ENCODE data around the gene TMEM14A.

Gene TMEM14A

DNA sequence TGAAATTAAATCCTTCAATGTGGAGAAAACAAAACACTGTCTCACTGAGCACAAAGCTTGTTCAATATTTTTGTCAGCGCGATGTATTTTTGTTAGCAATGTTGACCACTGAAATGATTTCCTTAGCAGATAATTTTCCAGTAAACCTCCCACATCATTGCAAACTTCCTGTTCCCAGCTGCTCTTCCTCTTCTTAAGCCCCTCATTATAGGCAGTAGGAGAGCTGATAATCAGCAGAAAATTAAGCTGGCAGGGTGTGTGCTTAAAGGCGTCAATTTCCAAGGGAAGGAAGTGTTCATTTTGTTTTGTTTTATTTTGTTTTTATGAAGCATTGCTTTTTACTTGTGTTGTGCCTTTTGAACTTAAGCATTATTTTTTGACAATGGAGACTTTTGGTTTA is 29.1 kb upstream of the TMEM14A start:
- POLR2A ChIA-PET, result interaction anchor here (1.5 kb wide), 1 partner anchor 10 kb away, joined by 3 read pairs; no protein-coding TSS in a partner anchor
- no peak for DNase-seq (ENCODE audit: extremely low spot score)
- CTCF ChIA-PET, result interaction anchor here (0.6 to 3.1 kb wide), 4 partner anchors 9 to 588 kb away, joined by 3 to 23 read pairs (median 4); no protein-coding TSS in a partner anchor
- TF ChIP-seq FOXM1 (IDR thresholded peaks at IDR 0.05; ENCODE audit: borderline replicate concordance), result no peak
- TF ChIP-seq TARDBP (IDR thresholded peaks at IDR 0.05), result no peak
- TF ChIP-seq L3MBTL2 (conservative IDR thresholded peaks at IDR 0.05), result no peak
- no peak for TF ChIP-seq ARNT (IDR thresholded peaks at IDR 0.05)
- TF ChIP-seq SUZ12 (IDR thresholded peaks at IDR 0.05), result no peak
- no peak for TF ChIP-seq ELF4 (IDR thresholded peaks at IDR 0.05)
- no peak for TF ChIP-seq FOXK2 (IDR thresholded peaks at IDR 0.05)
- TF ChIP-seq LEF1 (IDR thresholded peaks at IDR 0.05; ENCODE audit: borderline replicate concordance), result no peak

DNA sequence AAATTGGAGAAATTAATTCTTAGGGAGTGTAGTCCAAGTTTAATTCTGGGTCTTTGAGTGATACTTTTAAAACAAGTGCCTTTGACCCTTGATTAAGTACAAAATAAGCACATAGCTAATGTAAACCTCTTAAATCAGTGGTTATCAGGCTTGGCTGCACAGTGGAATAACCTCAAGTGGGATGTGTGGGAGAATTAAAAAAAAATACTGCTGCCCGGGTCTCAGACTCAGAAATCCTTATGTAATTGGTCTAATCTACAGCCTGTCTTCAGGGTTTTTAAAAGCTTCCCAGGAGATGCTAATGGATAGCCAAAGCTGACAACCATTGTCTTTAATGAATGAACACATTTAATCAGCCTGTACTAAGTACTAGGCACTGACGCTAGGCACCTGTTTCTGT is 28.5 kb upstream of the TMEM14A start:
- ChIA-PET CTCF (interaction anchor here (0.6 to 3.1 kb wide), 4 partner anchors 9 to 589 kb away, joined by 3 to 23 read pairs (median 4); no protein-coding TSS in a partner anchor), POLR2A (interaction anchor here (1.5 kb wide), 1 partner anchor 10 kb away, joined by 3 read pairs; no protein-coding TSS in a partner anchor)
- no peak for DNase-seq (ENCODE audit: extremely low spot score)
- TF ChIP-seq SP1 (IDR thresholded peaks at IDR 0.05), result no peak
- no peak for TF ChIP-seq ELF4 (IDR thresholded peaks at IDR 0.05)
- no peak for TF ChIP-seq SUZ12 (IDR thresholded peaks at IDR 0.05)
- no peak for TF ChIP-seq FOXK2 (IDR thresholded peaks at IDR 0.05)
- TF ChIP-seq ARNT (IDR thresholded peaks at IDR 0.05), result no peak
- no peak for TF ChIP-seq ZNF384 (IDR thresholded peaks at IDR 0.05)
- no peak for TF ChIP-seq FOXM1 (IDR thresholded peaks at IDR 0.05; ENCODE audit: borderline replicate concordance)
- no peak for TF ChIP-seq NFRKB (IDR thresholded peaks at IDR 0.05)
- TF ChIP-seq, protein P1, sequence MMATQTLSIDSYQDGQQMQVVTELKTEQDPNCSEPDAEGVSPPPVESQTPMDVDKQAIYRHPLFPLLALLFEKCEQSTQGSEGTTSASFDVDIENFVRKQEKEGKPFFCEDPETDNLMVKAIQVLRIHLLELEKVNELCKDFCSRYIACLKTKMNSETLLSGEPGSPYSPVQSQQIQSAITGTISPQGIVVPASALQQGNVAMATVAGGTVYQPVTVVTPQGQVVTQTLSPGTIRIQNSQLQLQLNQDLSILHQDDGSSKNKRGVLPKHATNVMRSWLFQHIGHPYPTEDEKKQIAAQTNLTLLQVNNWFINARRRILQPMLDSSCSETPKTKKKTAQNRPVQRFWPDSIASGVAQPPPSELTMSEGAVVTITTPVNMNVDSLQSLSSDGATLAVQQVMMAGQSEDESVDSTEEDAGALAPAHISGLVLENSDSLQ (IDR thresholded peaks at IDR 0.05), result no peak
- TF ChIP-seq HDGF (IDR thresholded peaks at IDR 0.05; ENCODE audit: borderline replicate concordance), result no peak
- TF ChIP-seq CTBP1 (IDR thresholded peaks at IDR 0.05; ENCODE audit: borderline replicate concordance), result no peak
- no peak for TF ChIP-seq TARDBP (IDR thresholded peaks at IDR 0.05)
- TF ChIP-seq L3MBTL2 (conservative IDR thresholded peaks at IDR 0.05), result no peak
- TF ChIP-seq FOXA1 (IDR thresholded peaks at IDR 0.05), result no peak
- no peak for TF ChIP-seq BHLHE40 (IDR thresholded peaks at IDR 0.05; ENCODE audit: borderline replicate concordance)
- TF ChIP-seq LEF1 (IDR thresholded peaks at IDR 0.05; ENCODE audit: borderline replicate concordance), result no peak

DNA sequence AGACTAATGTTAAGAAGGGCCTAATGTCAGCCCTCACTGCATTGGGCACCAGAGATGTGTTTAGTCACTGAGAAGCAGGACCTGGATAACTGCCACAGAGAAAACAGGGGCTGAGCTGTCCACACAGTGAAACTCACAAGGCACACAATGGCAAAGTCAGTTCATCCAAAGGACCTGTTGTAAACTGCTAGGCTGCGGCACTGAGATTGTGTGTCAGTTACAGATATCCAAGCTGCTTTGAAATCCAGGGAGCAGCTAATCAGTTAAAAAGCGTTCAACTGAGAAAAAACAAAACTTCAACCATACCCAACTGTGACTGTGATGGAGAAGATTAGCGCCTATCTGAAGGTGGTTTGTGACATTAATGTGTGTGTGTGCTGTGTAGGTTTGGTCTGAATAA is 27.8 kb upstream of the TMEM14A start:
- no peak for DNase-seq (ENCODE audit: extremely low spot score)
- no peak for TF ChIP-seq FOXA1 (IDR thresholded peaks at IDR 0.05)
- no peak for TF ChIP-seq SUZ12 (IDR thresholded peaks at IDR 0.05)
- no peak for TF ChIP-seq HDGF (IDR thresholded peaks at IDR 0.05; ENCODE audit: borderline replicate concordance)
- no peak for TF ChIP-seq SP1 (IDR thresholded peaks at IDR 0.05)
- TF ChIP-seq LEF1 (IDR thresholded peaks at IDR 0.05; ENCODE audit: borderline replicate concordance), result no peak
- TF ChIP-seq ZNF384 (IDR thresholded peaks at IDR 0.05), result no peak
- no peak for TF ChIP-seq TARDBP (IDR thresholded peaks at IDR 0.05)
- TF ChIP-seq FOXM1 (IDR thresholded peaks at IDR 0.05; ENCODE audit: borderline replicate concordance), result no peak
- no peak for TF ChIP-seq NFRKB (IDR thresholded peaks at IDR 0.05)
- no peak for TF ChIP-seq ARNT (IDR thresholded peaks at IDR 0.05)
- TF ChIP-seq BHLHE40 (IDR thresholded peaks at IDR 0.05; ENCODE audit: borderline replicate concordance), result no peak
- TF ChIP-seq, protein P1 (IDR thresholded peaks at IDR 0.05), result no peak
- no peak for TF ChIP-seq L3MBTL2 (conservative IDR thresholded peaks at IDR 0.05)
- no peak for TF ChIP-seq FOXK2 (IDR thresholded peaks at IDR 0.05)
- TF ChIP-seq CTBP1 (IDR thresholded peaks at IDR 0.05; ENCODE audit: borderline replicate concordance), result no peak
- TF ChIP-seq ELF4 (IDR thresholded peaks at IDR 0.05), result no peak
- ChIA-PET POLR2A (no interaction called here), CTCF (interaction anchor here (1.1 to 1.5 kb wide), 2 partner anchors 9 to 19 kb away, joined by 3 to 5 read pairs; no protein-coding TSS in a partner anchor)

DNA sequence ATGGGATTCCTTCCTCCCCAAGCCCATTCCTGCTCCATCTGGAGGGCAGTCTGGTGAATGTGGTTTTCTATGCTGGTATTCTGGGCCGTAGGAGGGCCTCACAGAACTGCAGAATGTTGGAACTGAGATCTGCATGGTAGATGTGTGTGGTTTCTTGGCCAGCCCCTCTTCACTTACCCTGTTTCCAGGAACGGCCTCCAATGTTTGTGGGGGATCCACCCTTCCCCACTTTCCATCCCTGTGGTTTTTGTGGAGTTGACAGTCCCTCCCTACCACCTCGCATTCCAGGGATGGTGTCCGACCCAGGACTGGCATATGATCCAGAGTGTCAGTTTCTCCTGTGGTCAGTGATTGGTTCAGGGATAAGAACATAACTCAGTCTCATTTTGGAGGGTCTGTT is 26.7 kb upstream of the TMEM14A start:
- DNase-seq (ENCODE audit: extremely low spot score), result no peak
- CTCF ChIA-PET, result interaction anchor here (1.5 kb wide), 1 partner anchor 8 kb away, joined by 5 read pairs; no protein-coding TSS in a partner anchor
- TF ChIP-seq ZNF384 (IDR thresholded peaks at IDR 0.05), result no peak
- TF ChIP-seq TARDBP (IDR thresholded peaks at IDR 0.05), result no peak
- TF ChIP-seq FOXM1 (IDR thresholded peaks at IDR 0.05; ENCODE audit: borderline replicate concordance), result no peak
- TF ChIP-seq FOXK2 (IDR thresholded peaks at IDR 0.05), result no peak
- POLR2A ChIA-PET, result no interaction called here

DNA sequence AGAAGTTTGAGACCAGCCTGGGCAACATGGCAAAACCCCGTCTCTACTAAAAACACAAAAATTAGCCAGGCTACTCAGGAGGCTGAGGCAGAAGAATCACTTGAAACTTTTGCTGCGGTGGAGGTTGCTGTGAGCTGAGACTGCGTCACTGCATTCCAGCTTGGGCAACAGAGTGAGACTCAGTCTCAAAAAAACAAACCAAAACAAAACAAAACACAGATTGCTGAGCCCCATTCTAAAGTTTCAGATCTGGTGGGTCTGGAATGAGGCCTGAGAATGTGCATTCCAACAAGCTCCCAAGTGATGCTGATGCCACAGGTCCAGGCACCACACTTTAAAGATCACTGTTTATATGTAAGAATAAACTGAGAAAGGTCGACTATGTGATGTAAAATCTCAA is 24.9 kb upstream of the TMEM14A start:
- no peak for DNase-seq (ENCODE audit: extremely low spot score)
- TF ChIP-seq L3MBTL2 (conservative IDR thresholded peaks at IDR 0.05) (no peak), SP1 (IDR thresholded peaks at IDR 0.05) (no peak), BHLHE40 (IDR thresholded peaks at IDR 0.05; ENCODE audit: borderline replicate concordance) (no peak), HDGF (IDR thresholded peaks at IDR 0.05; ENCODE audit: borderline replicate concordance) (no peak), LEF1 (IDR thresholded peaks at IDR 0.05; ENCODE audit: borderline replicate concordance) (no peak), FOXK2 (IDR thresholded peaks at IDR 0.05) (no peak), ELF4 (IDR thresholded peaks at IDR 0.05) (no peak), CTBP1 (IDR thresholded peaks at IDR 0.05; ENCODE audit: borderline replicate concordance) (no peak), FOXM1 (IDR thresholded peaks at IDR 0.05; ENCODE audit: borderline replicate concordance) (no peak), ARNT (IDR thresholded peaks at IDR 0.05) (no peak), ZNF384 (IDR thresholded peaks at IDR 0.05) (no peak), NFRKB (IDR thresholded peaks at IDR 0.05) (no peak), FOXA1 (IDR thresholded peaks at IDR 0.05) (no peak), SUZ12 (IDR thresholded peaks at IDR 0.05) (no peak), TARDBP (IDR thresholded peaks at IDR 0.05) (no peak)
- TF ChIP-seq, protein P1 (IDR thresholded peaks at IDR 0.05), result no peak
- POLR2A ChIA-PET, result no interaction called here
- CTCF ChIA-PET, result interaction anchor here (1.0 kb wide), 1 partner anchor 70 kb away, joined by 3 read pairs; no protein-coding TSS in a partner anchor

DNA sequence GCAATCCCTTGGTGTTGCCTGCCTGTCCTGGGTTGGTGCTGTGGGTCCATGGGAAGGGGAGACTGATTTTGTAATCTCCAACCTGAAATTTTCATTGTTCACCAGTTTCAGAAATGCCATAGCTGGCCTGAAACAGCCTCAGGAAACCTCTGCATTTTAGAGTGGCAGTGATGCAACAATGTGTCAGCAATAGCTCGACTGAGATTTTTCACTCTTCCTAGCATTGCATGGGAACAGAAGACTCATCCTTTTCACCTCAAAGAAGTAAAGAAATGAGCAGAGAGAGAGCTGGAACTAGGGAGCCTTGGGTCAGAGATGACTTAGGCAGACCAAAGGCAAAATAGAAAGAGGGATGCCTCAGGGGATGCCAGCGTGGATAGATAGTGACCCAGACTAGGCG is 23.7 kb upstream of the TMEM14A start:
- CTCF ChIA-PET, result no interaction called here
- no peak for DNase-seq (ENCODE audit: extremely low spot score)

More for the DNA sequence above, 23.7 kb upstream of the TMEM14A start:
- POLR2A ChIA-PET, result no interaction called here
- TF ChIP-seq FOXA1 (IDR thresholded peaks at IDR 0.05), result no peak
- no peak for TF ChIP-seq FOXK2 (IDR thresholded peaks at IDR 0.05)
- TF ChIP-seq LEF1 (IDR thresholded peaks at IDR 0.05; ENCODE audit: borderline replicate concordance), result no peak
- no peak for TF ChIP-seq ZNF384 (IDR thresholded peaks at IDR 0.05)
- TF ChIP-seq L3MBTL2 (conservative IDR thresholded peaks at IDR 0.05), result no peak
- no peak for TF ChIP-seq HDGF (IDR thresholded peaks at IDR 0.05; ENCODE audit: borderline replicate concordance)
- TF ChIP-seq TARDBP (IDR thresholded peaks at IDR 0.05), result no peak
- TF ChIP-seq NFRKB (IDR thresholded peaks at IDR 0.05), result no peak
- TF ChIP-seq, protein P1 (IDR thresholded peaks at IDR 0.05), result no peak
- no peak for TF ChIP-seq ELF4 (IDR thresholded peaks at IDR 0.05)
- TF ChIP-seq BHLHE40 (IDR thresholded peaks at IDR 0.05; ENCODE audit: borderline replicate concordance), result no peak
- no peak for TF ChIP-seq FOXM1 (IDR thresholded peaks at IDR 0.05; ENCODE audit: borderline replicate concordance)
- no peak for TF ChIP-seq SUZ12 (IDR thresholded peaks at IDR 0.05)
- no peak for TF ChIP-seq ARNT (IDR thresholded peaks at IDR 0.05)
- TF ChIP-seq CTBP1 (IDR thresholded peaks at IDR 0.05; ENCODE audit: borderline replicate concordance), result no peak
- no peak for TF ChIP-seq SP1 (IDR thresholded peaks at IDR 0.05)
